WI38 (cell line): ENCODE measurements around the gene NCKAP1.
"Not testable (repeated sequence)": the region's sequence is repeated elsewhere in the genome, so short reads cannot be mapped to it uniquely, and the experiment has no call there.

ENCODE experiments used
- H3K4me3 ChIP-seq: 2 replicates; pipeline ENCODE4 v1.5.1; 2011; ENCODE audit warnings: low read depth, mild to moderate bottlenecking, control low read depth, low read length
- TF ChIP-seq, protein P1 (sequence below): IDR thresholded peaks from 2 replicates; pipeline ENCODE4 v1.5.1; 2012; ENCODE audit warnings: low read depth, mild to moderate bottlenecking, control low read depth, low read length

Gene NCKAP1

DNA sequence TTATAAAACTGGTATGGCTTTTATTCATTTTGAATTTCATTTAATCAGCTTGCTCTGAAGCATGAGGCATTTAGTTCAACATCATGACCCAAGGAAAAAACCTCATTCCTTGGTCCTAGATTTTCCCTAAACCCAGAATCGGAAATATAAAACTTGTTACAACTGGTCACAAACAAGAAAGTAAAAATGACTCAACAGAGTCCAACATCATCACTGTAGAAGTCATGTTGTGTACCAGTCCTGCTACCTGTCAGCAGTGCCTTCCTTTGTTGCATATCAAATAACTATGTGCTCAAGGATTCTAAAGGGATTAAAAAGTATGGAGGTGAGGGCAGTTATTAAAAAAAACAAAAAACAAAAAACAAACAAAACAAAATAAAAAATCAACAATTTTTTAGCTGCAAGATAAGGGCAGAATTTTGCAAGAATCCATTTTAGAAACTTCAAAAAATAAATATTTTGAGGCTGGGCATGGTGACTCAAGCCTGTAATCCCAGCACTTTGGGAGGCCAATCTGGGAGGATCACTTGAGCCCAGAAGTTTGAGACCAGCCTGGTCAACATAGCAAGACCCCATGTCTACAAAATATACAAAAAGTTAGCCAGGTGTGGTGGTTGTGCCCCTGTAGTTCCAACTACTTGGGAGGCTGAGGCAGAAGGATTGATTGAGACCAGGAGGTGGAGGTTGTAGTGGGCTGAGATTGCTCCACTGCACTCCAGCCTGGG, 18.4 kb downstream of the NCKAP1 start:
- TF ChIP-seq, protein P1, sequence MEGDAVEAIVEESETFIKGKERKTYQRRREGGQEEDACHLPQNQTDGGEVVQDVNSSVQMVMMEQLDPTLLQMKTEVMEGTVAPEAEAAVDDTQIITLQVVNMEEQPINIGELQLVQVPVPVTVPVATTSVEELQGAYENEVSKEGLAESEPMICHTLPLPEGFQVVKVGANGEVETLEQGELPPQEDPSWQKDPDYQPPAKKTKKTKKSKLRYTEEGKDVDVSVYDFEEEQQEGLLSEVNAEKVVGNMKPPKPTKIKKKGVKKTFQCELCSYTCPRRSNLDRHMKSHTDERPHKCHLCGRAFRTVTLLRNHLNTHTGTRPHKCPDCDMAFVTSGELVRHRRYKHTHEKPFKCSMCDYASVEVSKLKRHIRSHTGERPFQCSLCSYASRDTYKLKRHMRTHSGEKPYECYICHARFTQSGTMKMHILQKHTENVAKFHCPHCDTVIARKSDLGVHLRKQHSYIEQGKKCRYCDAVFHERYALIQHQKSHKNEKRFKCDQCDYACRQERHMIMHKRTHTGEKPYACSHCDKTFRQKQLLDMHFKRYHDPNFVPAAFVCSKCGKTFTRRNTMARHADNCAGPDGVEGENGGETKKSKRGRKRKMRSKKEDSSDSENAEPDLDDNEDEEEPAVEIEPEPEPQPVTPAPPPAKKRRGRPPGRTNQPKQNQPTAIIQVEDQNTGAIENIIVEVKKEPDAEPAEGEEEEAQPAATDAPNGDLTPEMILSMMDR: no peak
- H3K4me3 ChIP-seq: no peak overlapping the region

DNA sequence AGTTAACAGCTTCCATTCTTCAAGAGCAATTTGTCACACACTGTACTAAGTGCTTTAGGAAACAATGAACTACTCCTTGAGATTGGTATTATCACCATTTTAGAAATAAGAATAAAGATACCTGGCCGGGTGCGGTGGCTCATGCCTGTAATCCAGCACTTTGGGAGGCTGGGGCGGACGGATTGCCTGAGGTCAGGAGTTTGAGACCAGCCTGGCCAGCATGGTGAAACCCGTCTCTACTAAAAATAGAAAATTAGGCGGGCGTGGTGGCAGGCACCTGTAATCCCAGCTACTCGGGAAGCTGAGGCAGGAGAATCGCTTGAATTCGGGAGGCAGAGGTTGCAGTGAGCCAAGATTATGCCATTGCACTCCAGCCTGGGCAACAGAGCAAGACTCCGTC, 20.4 kb downstream of the NCKAP1 start:
- not testable (repeated sequence) for H3K4me3 ChIP-seq

DNA sequence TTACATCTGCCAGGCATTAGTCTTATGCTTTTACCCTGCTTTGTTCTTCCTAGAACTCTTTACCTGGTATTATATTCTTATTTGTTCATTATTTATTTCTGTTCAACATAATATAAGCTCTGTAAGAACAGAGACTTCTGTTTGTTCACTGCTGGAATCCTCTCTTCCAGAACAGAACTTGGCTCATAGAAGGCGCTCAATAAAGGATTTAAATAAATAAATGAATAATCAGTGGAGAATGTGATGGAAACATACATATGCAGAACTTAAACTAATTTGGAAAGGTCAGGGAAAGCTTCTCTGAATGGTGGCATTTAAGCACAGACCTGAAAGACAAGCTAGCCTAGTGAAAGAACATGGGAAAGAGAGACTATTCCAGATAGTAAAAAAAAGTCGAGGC, 24.3 kb downstream of the NCKAP1 start:
- TF ChIP-seq, protein P1: no peak
- no peak overlapping the region for H3K4me3 ChIP-seq

DNA sequence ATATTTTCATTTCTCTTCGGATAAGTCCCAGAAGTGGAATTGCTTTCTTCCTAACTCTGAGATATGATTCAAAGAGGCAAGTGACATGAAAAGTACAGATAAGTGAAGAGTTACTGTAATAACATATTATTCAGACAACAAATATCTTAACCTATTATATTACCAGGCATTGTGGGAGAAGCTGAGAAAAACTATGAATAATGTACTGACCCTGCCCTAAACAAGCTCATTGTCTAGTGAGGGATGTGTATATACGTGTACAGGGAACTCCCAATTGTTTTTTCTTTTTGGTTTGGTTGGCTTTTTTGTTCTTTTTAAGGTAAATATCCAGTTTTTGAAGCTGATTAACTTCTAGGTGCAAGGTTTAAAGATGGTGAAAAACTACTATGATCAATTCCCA, 26.5 kb downstream of the NCKAP1 start:
- TF ChIP-seq, protein P1: no peak

DNA sequence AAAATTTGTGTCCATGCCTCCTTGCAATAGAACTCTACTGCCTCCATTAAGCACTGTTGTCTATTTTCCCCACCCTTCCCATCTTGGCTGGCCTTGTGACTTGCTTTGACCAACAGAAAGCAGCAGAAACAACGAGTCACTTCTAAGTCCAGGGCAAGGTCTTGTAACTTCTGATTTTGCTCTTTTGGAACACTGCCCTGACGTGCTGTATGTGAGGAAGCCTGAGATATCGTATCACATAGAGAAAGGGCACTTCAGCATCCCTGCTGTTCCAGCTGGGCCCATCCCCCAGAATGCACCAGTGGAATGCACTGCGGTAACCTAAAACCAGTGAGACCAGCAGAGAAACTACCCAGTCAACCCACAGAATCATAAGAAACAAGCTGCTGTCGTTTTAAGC, 28.1 kb downstream of the NCKAP1 start:
- TF ChIP-seq, protein P1: no peak
- no peak overlapping the region for H3K4me3 ChIP-seq

More for the DNA sequence above, 26.5 kb downstream of the NCKAP1 start:
- no peak overlapping the region for H3K4me3 ChIP-seq

DNA sequence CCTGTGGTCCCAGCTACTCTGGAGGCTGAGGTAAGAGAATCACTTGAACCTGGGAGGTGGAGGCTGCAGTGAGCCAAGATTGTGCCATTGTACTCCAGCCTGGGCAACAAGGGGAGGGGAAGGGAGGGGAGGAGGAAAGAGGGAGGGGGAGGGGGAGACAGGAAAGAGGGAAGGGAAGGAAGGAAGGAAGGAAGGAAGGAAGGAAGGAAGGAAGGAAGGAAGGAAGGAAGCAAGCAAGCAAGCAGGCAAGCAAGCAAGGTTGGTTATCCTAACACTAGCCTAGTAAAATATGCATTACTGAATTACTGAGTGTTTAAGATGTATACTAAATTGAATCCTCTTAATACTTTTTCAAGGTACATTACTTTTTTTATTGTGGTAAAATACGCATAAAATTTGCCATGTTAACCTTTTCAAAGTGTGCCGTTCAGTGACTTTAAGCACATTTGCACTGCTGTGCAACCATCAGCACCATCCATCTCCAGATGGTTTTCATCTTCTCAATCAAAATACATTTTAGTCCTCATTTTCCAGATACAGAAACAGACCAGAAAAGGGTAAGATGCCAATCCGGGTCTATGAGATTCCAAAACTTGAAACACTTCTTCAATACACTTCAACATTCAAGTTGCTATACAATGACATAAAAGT, 28.9 kb downstream of the NCKAP1 start:
- TF ChIP-seq, protein P1: no peak
- no peak overlapping the region for H3K4me3 ChIP-seq

DNA sequence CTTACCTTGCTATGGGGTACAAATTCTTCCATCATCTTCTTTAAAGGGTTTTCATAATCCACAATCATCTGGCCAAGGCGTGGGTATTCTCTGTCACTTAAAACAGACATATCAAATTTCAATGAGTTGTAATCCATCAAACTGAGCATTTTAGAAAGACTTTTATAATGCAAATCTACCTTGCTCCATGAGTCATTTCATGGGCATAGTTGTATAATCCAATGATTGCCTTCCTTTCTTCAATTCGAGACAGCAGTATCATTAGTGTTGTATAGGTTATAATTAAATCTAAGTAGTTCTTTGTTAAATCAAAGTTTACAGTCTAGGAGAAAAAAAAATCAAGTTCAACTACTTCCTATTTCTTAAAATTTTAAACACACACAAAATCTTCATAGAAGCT, 36.3 kb downstream of the NCKAP1 start:
- TF ChIP-seq, protein P1: no peak
- no peak overlapping the region for H3K4me3 ChIP-seq
